Astrocyte (in vitro differentiated cells and primary cell): ENCODE results near the gene MTCH2.

Experiments used
- EZH2 ChIP-seq: IDR thresholded peaks from 2 replicates; pipeline ENCODE4 v1.6.1; 2012; ENCODE audit warnings: mild to moderate bottlenecking, low read length, inconsistent platforms; ENCODE audit not compliant: insufficient read depth
- TF ChIP-seq, protein P1 (sequence below): IDR thresholded peaks from 2 replicates; pipeline ENCODE4 v1.5.1; 2011; ENCODE audit warnings: low read depth, mild to moderate bottlenecking, inconsistent platforms, low read length, moderate library complexity; ENCODE audit not compliant: insufficient read depth

DNA sequence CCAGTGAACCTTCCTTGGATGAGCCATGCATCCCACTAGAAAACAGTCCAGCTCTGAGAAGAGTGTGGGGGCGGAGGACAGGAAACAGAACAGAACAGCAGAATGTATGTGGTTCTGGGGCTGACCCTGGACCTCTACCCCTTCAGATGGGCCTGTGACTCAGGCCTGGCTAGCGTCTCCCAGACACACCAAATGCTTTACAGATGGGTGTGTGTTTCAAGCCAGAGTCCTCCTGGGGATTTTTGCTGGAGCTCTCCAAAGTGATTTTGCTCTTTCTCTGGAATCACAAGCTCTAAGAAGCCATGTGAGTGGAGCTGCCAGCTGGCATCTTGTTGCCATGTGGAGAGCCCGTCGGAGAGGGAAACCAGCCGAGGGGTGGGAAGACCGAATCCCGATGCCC, 35.0 kb downstream of the MTCH2 start:
- TF ChIP-seq, protein P1, sequence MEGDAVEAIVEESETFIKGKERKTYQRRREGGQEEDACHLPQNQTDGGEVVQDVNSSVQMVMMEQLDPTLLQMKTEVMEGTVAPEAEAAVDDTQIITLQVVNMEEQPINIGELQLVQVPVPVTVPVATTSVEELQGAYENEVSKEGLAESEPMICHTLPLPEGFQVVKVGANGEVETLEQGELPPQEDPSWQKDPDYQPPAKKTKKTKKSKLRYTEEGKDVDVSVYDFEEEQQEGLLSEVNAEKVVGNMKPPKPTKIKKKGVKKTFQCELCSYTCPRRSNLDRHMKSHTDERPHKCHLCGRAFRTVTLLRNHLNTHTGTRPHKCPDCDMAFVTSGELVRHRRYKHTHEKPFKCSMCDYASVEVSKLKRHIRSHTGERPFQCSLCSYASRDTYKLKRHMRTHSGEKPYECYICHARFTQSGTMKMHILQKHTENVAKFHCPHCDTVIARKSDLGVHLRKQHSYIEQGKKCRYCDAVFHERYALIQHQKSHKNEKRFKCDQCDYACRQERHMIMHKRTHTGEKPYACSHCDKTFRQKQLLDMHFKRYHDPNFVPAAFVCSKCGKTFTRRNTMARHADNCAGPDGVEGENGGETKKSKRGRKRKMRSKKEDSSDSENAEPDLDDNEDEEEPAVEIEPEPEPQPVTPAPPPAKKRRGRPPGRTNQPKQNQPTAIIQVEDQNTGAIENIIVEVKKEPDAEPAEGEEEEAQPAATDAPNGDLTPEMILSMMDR, result no peak
- TF ChIP-seq EZH2, result no peak
